ENCODE results near the gene IDI2. TPM values are rescaled to one million over a fixed set of nuclear protein-coding genes. Genes with fewer than 3 reads are reported as not detected.

IDI2 gene
- total and polyA plus RNA-seq, 2 of the 13 experiments (the other 11 are each of a cell fraction or from before 2014, with no cell fraction given) = not detected

- no peak for TF ChIP-seq ZNF496 (CRISPR knock-in tag; IDR thresholded peaks at IDR 0.05; ENCODE audit: insufficient replicate concordance)
- TF ChIP-seq POGZ (CRISPR knock-in tag; IDR thresholded peaks at IDR 0.05) = no peak
- no peak for TF ChIP-seq ZNF543 (CRISPR knock-in tag; IDR thresholded peaks at IDR 0.05)
- peak; percentile 75 for TF ChIP-seq FOSL2 (CRISPR knock-in tag; IDR thresholded peaks at IDR 0.05)
- TF ChIP-seq ZNF18 (CRISPR knock-in tag; IDR thresholded peaks at IDR 0.05; ENCODE audit: insufficient replicate concordance) = no peak
- TF ChIP-seq ARID5B (CRISPR knock-in tag; IDR thresholded peaks at IDR 0.05) = peak; percentile 30; the same call in 1 of the 2 replicates
- TF ChIP-seq ZNF616 (CRISPR knock-in tag; IDR thresholded peaks at IDR 0.05; ENCODE audit: low read depth) = no peak
- no peak for TF ChIP-seq ZNF350 (CRISPR knock-in tag; IDR thresholded peaks at IDR 0.05; ENCODE audit: borderline replicate concordance, low read depth)
- peak; percentile 34; the same call in 1 of the 2 replicates for TF ChIP-seq FOXO1 (CRISPR knock-in tag; IDR thresholded peaks at IDR 0.05)
- no peak for TF ChIP-seq DRAP1 (CRISPR knock-in tag; IDR thresholded peaks at IDR 0.05)
- no peak for TF ChIP-seq ZNF556 (CRISPR knock-in tag; IDR thresholded peaks at IDR 0.05; ENCODE audit: borderline replicate concordance)
- TF ChIP-seq ZNF792 (CRISPR knock-in tag; IDR thresholded peaks at IDR 0.05) = no peak
- TF ChIP-seq UBTF (CRISPR knock-in tag; IDR thresholded peaks at IDR 0.05) = no peak
- no peak for TF ChIP-seq ZNF296 (CRISPR knock-in tag; conservative IDR thresholded peaks at IDR 0.05)
- TF ChIP-seq RBAK (CRISPR knock-in tag; IDR thresholded peaks at IDR 0.05) = no peak
- TF ChIP-seq NR2F2 (IDR thresholded peaks at IDR 0.05; ENCODE audit: borderline replicate concordance, low read depth) = peak; percentile 19; the same call in 1 of the 2 replicates
- TF ChIP-seq FOXA3 (CRISPR knock-in tag; IDR thresholded peaks at IDR 0.05) = peak; percentile 41; the same call in 1 of the 2 replicates
- no peak for TF ChIP-seq SMC3 (IDR thresholded peaks at IDR 0.05; ENCODE audit: low read length)
- no peak for TF ChIP-seq ZNF788 (CRISPR knock-in tag; IDR thresholded peaks at IDR 0.05; ENCODE audit: borderline replicate concordance)
- TF ChIP-seq TEAD3 (CRISPR knock-in tag; optimal IDR thresholded peaks at IDR 0.05; ENCODE audit: borderline replicate concordance) = peak; percentile 63
- TF ChIP-seq SMARCE1 (IDR thresholded peaks at IDR 0.05; ENCODE audit: borderline replicate concordance) = no peak
- no peak for TF ChIP-seq MTF2 (CRISPR knock-in tag; IDR thresholded peaks at IDR 0.05; ENCODE audit: borderline replicate concordance)
- no peak for TF ChIP-seq HOXA5 (CRISPR knock-in tag; IDR thresholded peaks at IDR 0.05)
- TF ChIP-seq PAF1 (CRISPR knock-in tag; IDR thresholded peaks at IDR 0.05) = no peak
These were observed 41.5 kb downstream of the IDI2 start (continued) for GRCh38 chr10:983971-984655.
